Endothelial cell of umbilical vein (primary cell): ENCODE measurements around the gene SYNDIG1. TPM values are rescaled to one million over a fixed set of nuclear protein-coding genes. Genes with fewer than 3 reads are reported as not detected.

Source experiments
- BruUV-seq: library from RNA; stranded (reverse); fragments of 400-500 nt; replicated peaks from 2 replicates; lab custom pipeline; 2021; lab: Mats Ljungman, UMichigan
- CTCF ChIA-PET: fragments of 300-600, 350-600 bp; sonication (Branson Sonifier 250); formaldehyde crosslinking; loops from one replicate; lab custom pipeline; 2021; ENCODE audit warnings: antibody characterized with exemption, inconsistent platforms; lab: Charles Lee
- POLR2A ChIA-PET: fragments of 300-600, 350-600 bp; sonication (Branson Sonifier 250); formaldehyde crosslinking; loops from one replicate; lab custom pipeline; 2021; ENCODE audit warnings: antibody characterized with exemption, inconsistent platforms; lab: Charles Lee
- DNase-seq: peaks from one replicate; pipeline ENCODE4 v3.0.0-alpha.2; 2011; ENCODE audit warnings: low read depth, low spot score
- FAIRE-seq: peaks from 2 replicates; lab custom pipeline; 2011; peaks lifted over from hg19 to GRCh38; lab: Jason Lieb, UNC
- H2AFZ ChIP-seq: 2 replicates; pipeline ENCODE4 v1.6.0; 2012; ENCODE audit warnings: low read depth, low read length, control low read depth, inconsistent platforms
- H3K27ac ChIP-seq: 2 replicates; pipeline ENCODE4 v1.5.1; 2011; ENCODE audit warnings: low read depth, mild to moderate bottlenecking, control low read depth, low read length, moderate library complexity; ENCODE audit not compliant: insufficient read depth
- H3K27me3 ChIP-seq, 2 experiments: 2 replicates each; pipeline versions ENCODE4 v1.6.0 to v1.6.1; 2011; ENCODE audit warnings: low read length in 2 of 2, mixed read lengths in 1 of 2; ENCODE audit not compliant: control insufficient read depth in 2 of 2, insufficient read depth in 2 of 2
- H3K36me3 ChIP-seq, 2 experiments: 2 replicates in 1 of 2; 3 replicates in 1 of 2; pipeline ENCODE4 v1.5.1; 2011; ENCODE audit warnings: low read length in 2 of 2, mild to moderate bottlenecking in 1 of 2, moderate library complexity in 1 of 2; ENCODE audit not compliant: control insufficient read depth in 2 of 2, insufficient read depth in 2 of 2; ENCODE audit errors: extremely low read depth in 1 of 2
- H3K4me1 ChIP-seq: 3 replicates; pipeline ENCODE4 v1.5.1; 2011; ENCODE audit warnings: mild to moderate bottlenecking, low read length; ENCODE audit not compliant: control insufficient read depth, insufficient read depth; ENCODE audit errors: extremely low read depth
- H3K4me2 ChIP-seq: 2 replicates; pipeline ENCODE4 v1.6.1; 2011; ENCODE audit warnings: low read length, control low read depth, mixed read lengths; ENCODE audit not compliant: insufficient read depth
- H3K4me3 ChIP-seq, 3 experiments: fragments of 200-600 bp in 1 of 3; sonication (generic), shearing (Covaris generic) in 1 of 3; replicated peaks in 1 of 3; 2 replicates each; pipeline ENCODE4 v1.5.1; 2011 to 2016; ENCODE audit warnings: control low read depth in 3 of 3, low read length in 3 of 3, mild to moderate bottlenecking in 2 of 3, inconsistent platforms in 1 of 3, low read depth in 1 of 3, moderate library complexity in 1 of 3; ENCODE audit not compliant: insufficient read depth in 1 of 3
- H3K79me2 ChIP-seq: 2 replicates; pipeline ENCODE4 v1.6.0; 2012; ENCODE audit warnings: low read length, inconsistent platforms; ENCODE audit not compliant: control insufficient read depth, insufficient read depth
- H3K9ac ChIP-seq: replicated peaks from 2 replicates; pipeline ENCODE3; 2011; ENCODE audit warnings: low read length, control low read depth; ENCODE audit not compliant: insufficient read depth; ENCODE audit errors: extremely low read depth
- H3K9me1 ChIP-seq: replicated peaks from 3 replicates; pipeline ENCODE4 v1.6.0; 2011; ENCODE audit warnings: mild to moderate bottlenecking, low read length; ENCODE audit not compliant: control insufficient read depth, insufficient read depth; ENCODE audit errors: extremely low read depth
- H3K9me3 ChIP-seq: replicated peaks from 2 replicates; pipeline ENCODE4 v1.5.1; 2012; ENCODE audit warnings: low read length, inconsistent platforms; ENCODE audit not compliant: control insufficient read depth, insufficient read depth
- H4K20me1 ChIP-seq: replicated peaks from 2 replicates; pipeline ENCODE3; 2011; ENCODE audit warnings: mild to moderate bottlenecking, low read length; ENCODE audit not compliant: control insufficient read depth, insufficient read depth; ENCODE audit errors: extremely low read depth
- EZH2 ChIP-seq: IDR thresholded peaks from 2 replicates; pipeline ENCODE4 v1.6.1; 2012; ENCODE audit warnings: borderline replicate concordance, low read depth, mild to moderate bottlenecking, moderate library complexity, low read length, inconsistent platforms; ENCODE audit not compliant: severe bottlenecking
- FOS ChIP-seq: IDR thresholded peaks from 2 replicates; pipeline ENCODE4 v1.6.1; 2011; ENCODE audit warnings: mild to moderate bottlenecking, low read length, moderate library complexity, borderline replicate concordance; ENCODE audit not compliant: insufficient read depth
- GATA2 ChIP-seq: IDR thresholded peaks from 2 replicates; pipeline ENCODE4 v1.7.0; 2011; ENCODE audit warnings: low read depth, mild to moderate bottlenecking, moderate library complexity, mixed read lengths, low read length; ENCODE audit not compliant: insufficient read length, insufficient read depth
- JUN ChIP-seq: IDR thresholded peaks from 2 replicates; pipeline ENCODE4 v1.6.1; 2011; ENCODE audit warnings: borderline replicate concordance, low read depth; ENCODE audit not compliant: insufficient read length, insufficient read depth
- MAX ChIP-seq: IDR thresholded peaks from 2 replicates; pipeline ENCODE4 v1.6.1; 2011; ENCODE audit not compliant: insufficient read depth, insufficient read length
- MYC ChIP-seq: IDR thresholded peaks from one replicate; pipeline ENCODE4 v1.6.1; 2011; ENCODE audit warnings: mild to moderate bottlenecking, low read depth, low read length
- POLR2A ChIP-seq: IDR thresholded peaks from 2 replicates; pipeline ENCODE4 v1.6.1; 2012; ENCODE audit warnings: low read depth, mild to moderate bottlenecking, control low read depth, low read length
- POLR2AphosphoS5 ChIP-seq: IDR thresholded peaks from 2 replicates; pipeline ENCODE4 v1.6.1; 2012; ENCODE audit warnings: low read depth, mild to moderate bottlenecking, control low read depth, low read length, moderate library complexity; ENCODE audit not compliant: insufficient read depth
- dilution Hi-C: fragments of 300-500 bp; cut with MboI; formaldehyde crosslinking; loops from one replicate; pipeline ENCODE4 v1.15.0; 2019; ENCODE audit warnings: low sequenced_read_pairs; ENCODE audit not compliant: extremely low pct_ligation_motif_present
- intact Hi-C: fragments of 100-400 bp; cut with micrococcal nuclease; formaldehyde crosslinking; loops from one replicate; pipeline ENCODE4 v1.10.0; 2022
- polyA plus RNA-seq, 4 experiments: library from polyadenylated mRNA; depleted of rRNA in 3 of 4; stranded (reverse) in 3 of 4; unstranded in 1 of 4; fragments of >200 nt; gene quantifications; 2 replicates each; pipeline versions ENCODE4 v1.2.1 to v1.2.3, GENCODE V29; 2011 to 2012; ENCODE audit warnings: missing spikeins in 1 of 4
- total RNA-seq: library from RNA; stranded (reverse); gene quantifications from 2 replicates; pipeline ENCODE4 v1.2.3, GENCODE V29; 2021
- TF ChIP-seq, protein P1 (sequence below), 2 donors: IDR thresholded peaks; 1 replicate in 1 of 2; 2 replicates in 1 of 2; pipeline ENCODE4 v1.5.1; 2011; ENCODE audit warnings: low read length in 2 of 2, mild to moderate bottlenecking in 2 of 2, moderate library complexity in 2 of 2, control low read depth in 1 of 2, inconsistent platforms in 1 of 2, low read depth in 1 of 2; ENCODE audit not compliant: insufficient read depth in 1 of 2; ENCODE audit errors: extremely low read depth in 1 of 2

Gene SYNDIG1
- total and polyA plus RNA-seq, 2 donors (not counting 3 experiments of a cell fraction or from before 2014, with no cell fraction given), result not detected

- intact Hi-C loops, result no loop called here
- H3K4me3 ChIP-seq, result no peak overlapping the region
- TF ChIP-seq POLR2AphosphoS5 (no peak), MAX (no peak), EZH2 (no peak), FOS (no peak), JUN (no peak), MYC (no peak), GATA2 (no peak), POLR2A (no peak)
- TF ChIP-seq, protein P1, sequence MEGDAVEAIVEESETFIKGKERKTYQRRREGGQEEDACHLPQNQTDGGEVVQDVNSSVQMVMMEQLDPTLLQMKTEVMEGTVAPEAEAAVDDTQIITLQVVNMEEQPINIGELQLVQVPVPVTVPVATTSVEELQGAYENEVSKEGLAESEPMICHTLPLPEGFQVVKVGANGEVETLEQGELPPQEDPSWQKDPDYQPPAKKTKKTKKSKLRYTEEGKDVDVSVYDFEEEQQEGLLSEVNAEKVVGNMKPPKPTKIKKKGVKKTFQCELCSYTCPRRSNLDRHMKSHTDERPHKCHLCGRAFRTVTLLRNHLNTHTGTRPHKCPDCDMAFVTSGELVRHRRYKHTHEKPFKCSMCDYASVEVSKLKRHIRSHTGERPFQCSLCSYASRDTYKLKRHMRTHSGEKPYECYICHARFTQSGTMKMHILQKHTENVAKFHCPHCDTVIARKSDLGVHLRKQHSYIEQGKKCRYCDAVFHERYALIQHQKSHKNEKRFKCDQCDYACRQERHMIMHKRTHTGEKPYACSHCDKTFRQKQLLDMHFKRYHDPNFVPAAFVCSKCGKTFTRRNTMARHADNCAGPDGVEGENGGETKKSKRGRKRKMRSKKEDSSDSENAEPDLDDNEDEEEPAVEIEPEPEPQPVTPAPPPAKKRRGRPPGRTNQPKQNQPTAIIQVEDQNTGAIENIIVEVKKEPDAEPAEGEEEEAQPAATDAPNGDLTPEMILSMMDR (IDR thresholded peaks at IDR 0.05; ENCODE audit: extremely low read depth in 1 of 2, insufficient read depth in 1 of 2, low read depth in 1 of 2, low read length in 2 of 2), result no peak
- dilution Hi-C loops, result no loop called here
- H3K27me3 ChIP-seq, result no peaks in the 10 kb centered on the region
- no peak overlapping the region for H2AFZ ChIP-seq
- no peak overlapping the region for H3K9ac ChIP-seq
- BruUV-seq, result no TSS peak
- CTCF ChIA-PET, result no interaction called here
- FAIRE-seq (no peak), DNase-seq (no peak)
- no peaks in the 10 kb centered on the region for H3K79me2 ChIP-seq
- no peak overlapping the region for H3K27ac ChIP-seq
- H3K4me1 ChIP-seq, result no peaks in the 10 kb centered on the region
- peaks cover 7% of the 10 kb centered on the region for H3K9me3 ChIP-seq
- H4K20me1 ChIP-seq, result no peaks in the 10 kb centered on the region
- H3K36me3 ChIP-seq, result no peaks in the 10 kb centered on the region
- H3K9me1 ChIP-seq, result no peaks in the 10 kb centered on the region
- no peak overlapping the region for H3K4me2 ChIP-seq
- POLR2A ChIA-PET, result no interaction called here
These were observed 119.4 kb downstream of the SYNDIG1 start for GRCh38 chr20:24588725-24589340.
